Breast epithelium (tissue), 4 donors: Measurements from ENCODE around the gene PRR5L. TPM values are rescaled to one million over a fixed set of nuclear protein-coding genes. Genes with fewer than 3 reads are reported as not detected.

ENCODE experiments used
- DNase-seq, 2 donors: peaks; one replicate each; pipeline ENCODE4 v3.0.0-alpha.2; 2019; ENCODE audit warnings: low spot score in 2 of 2
- H3K27ac ChIP-seq, 2 donors: fragments of 200-600 bp; sonication (generic) in 1 of 2; one replicate each; pipeline ENCODE4 v1.5.1; 2016 to 2019; ENCODE audit warnings: mild to moderate bottlenecking in 1 of 2
- H3K27me3 ChIP-seq, 2 donors: fragments of 200-600 bp; sonication (generic) in 1 of 2; one replicate each; pipeline versions ENCODE4 v1.5.1 to v1.6.0; 2017 to 2019; ENCODE audit warnings: control low read depth in 1 of 2, mild to moderate bottlenecking in 1 of 2
- H3K36me3 ChIP-seq: fragments of 200-600 bp; one replicate; pipeline ENCODE4 v1.5.1; 2019
- H3K4me1 ChIP-seq, 2 donors: fragments of 200-600 bp; sonication (generic); one replicate each; pipeline ENCODE4 v1.5.1; 2016 to 2019; ENCODE audit warnings: control low read depth in 1 of 2
- H3K4me3 ChIP-seq, 3 donors: fragments of 200-600 bp; sonication (generic); 1 replicate in 2 of 3; 2 replicates in 1 of 3; pipeline ENCODE4 v1.5.1; 2016 to 2019; ENCODE audit warnings: mild to moderate bottlenecking in 3 of 3, moderate library complexity in 2 of 3
- H3K9me3 ChIP-seq, 2 donors: fragments of 200-600 bp; sonication (generic) in 1 of 2; one replicate each; pipeline ENCODE4 v1.5.1; 2016 to 2019; ENCODE audit warnings: control low read depth in 1 of 2
- CTCF ChIP-seq, 3 donors: fragments of 450-650 bp; IDR thresholded peaks; one replicate each; pipeline ENCODE4 v1.5.1; 2016 to 2017; ENCODE audit warnings: antibody characterized with exemption in 3 of 3, mild to moderate bottlenecking in 3 of 3, moderate library complexity in 3 of 3
- POLR2A ChIP-seq: fragments of 450-650 bp; IDR thresholded peaks from one replicate; pipeline ENCODE4 v1.6.1; 2016; ENCODE audit warnings: antibody characterized with exemption, mild to moderate bottlenecking, moderate library complexity
- POLR2AphosphoS5 ChIP-seq, 3 donors: sonication (generic); formaldehyde crosslinking; IDR thresholded peaks; one replicate each; pipeline ENCODE4 v1.6.1; 2017; ENCODE audit warnings: antibody characterized with exemption in 3 of 3
- intact Hi-C: fragments of 100-400 bp; cut with DNase I; formaldehyde crosslinking; loops from one replicate; pipeline ENCODE4 v1.15.1; 2023; ENCODE audit warnings: low total_unique reads
- total RNA-seq, 3 donors: library from RNA; depleted of rRNA; stranded (reverse); fragments of >200 nt; gene quantifications; one replicate each; pipeline ENCODE4 v1.1.0, GENCODE V29; 2016

The PRR5L gene
- total RNA-seq, 3 donors from 2014 or later = 5.6 to 16.1 (median 16.0) TPM

- Histone ChIP-seq H3K4me3 (no peak overlapping the region), H3K36me3 (no peaks in the 10 kb centered on the region), H3K27ac (no peak overlapping the region), H3K9me3 (no peaks in the 10 kb centered on the region), H3K4me1 (no peaks in the 10 kb centered on the region), H3K27me3 (no peaks in the 10 kb centered on the region)
- TF ChIP-seq CTCF (IDR thresholded peaks at IDR 0.05) (no peak), POLR2A (no peak), POLR2AphosphoS5 (IDR thresholded peaks at IDR 0.05) (no peak)
- intact Hi-C loops = no loop called here
- DNase-seq = no peak
Observed at GRCh38 chr11:36427079-36427478, 131.0 kb downstream of the PRR5L start.

- no peak overlapping the region for H3K4me3 ChIP-seq
- DNase-seq = no peak
- H3K27ac ChIP-seq = no peak overlapping the region
- H3K9me3 ChIP-seq = no peaks in the 10 kb centered on the region
- no peaks in the 10 kb centered on the region for H3K4me1 ChIP-seq
- H3K27me3 ChIP-seq = no peaks in the 10 kb centered on the region
- no peaks in the 10 kb centered on the region for H3K36me3 ChIP-seq
- intact Hi-C loops = no loop called here
- TF ChIP-seq CTCF (IDR thresholded peaks at IDR 0.05) = no peak
- TF ChIP-seq POLR2A = no peak
- TF ChIP-seq POLR2AphosphoS5 (IDR thresholded peaks at IDR 0.05) = no peak
Observed at GRCh38 chr11:36427876-36428275, 131.8 kb downstream of the PRR5L start.

GRCh38 chr11:36431429-36432092 lies 135.5 kb downstream of the PRR5L start:
- DNase-seq = no peak
- no peak overlapping the region for H3K27ac ChIP-seq

GRCh38 chr11:36432093-36432469 lies 136.0 kb downstream of the PRR5L start:
- TF ChIP-seq POLR2A (no peak), POLR2AphosphoS5 (IDR thresholded peaks at IDR 0.05) (no peak), CTCF (IDR thresholded peaks at IDR 0.05) (no peak)
- no peaks in the 10 kb centered on the region for H3K27me3 ChIP-seq
- H3K9me3 ChIP-seq = no peaks in the 10 kb centered on the region

More at GRCh38 chr11:36431429-36432092, 135.5 kb downstream of the PRR5L start:
- H3K27me3 ChIP-seq = no peaks in the 10 kb centered on the region
- TF ChIP-seq POLR2A = no peak
- no peak for TF ChIP-seq POLR2AphosphoS5 (IDR thresholded peaks at IDR 0.05)
- TF ChIP-seq CTCF (IDR thresholded peaks at IDR 0.05) = no peak
- no peak overlapping the region for H3K4me3 ChIP-seq
- no peaks in the 10 kb centered on the region for H3K9me3 ChIP-seq
- intact Hi-C loops = no loop called here
- no peaks in the 10 kb centered on the region for H3K4me1 ChIP-seq
- H3K36me3 ChIP-seq = no peaks in the 10 kb centered on the region

GRCh38 chr11:36432738-36433137 lies 136.7 kb downstream of the PRR5L start:
- H3K4me3 ChIP-seq = no peak overlapping the region
- no peak overlapping the region for H3K27ac ChIP-seq
- H3K36me3 ChIP-seq = no peaks in the 10 kb centered on the region
- no peaks in the 10 kb centered on the region for H3K4me1 ChIP-seq
- no peak for TF ChIP-seq CTCF (IDR thresholded peaks at IDR 0.05)
- no peak for TF ChIP-seq POLR2AphosphoS5 (IDR thresholded peaks at IDR 0.05)
- TF ChIP-seq POLR2A = no peak
- intact Hi-C loops = no loop called here
- no peaks in the 10 kb centered on the region for H3K9me3 ChIP-seq
- no peaks in the 10 kb centered on the region for H3K27me3 ChIP-seq
- no peak for DNase-seq

More at GRCh38 chr11:36432093-36432469, 136.0 kb downstream of the PRR5L start:
- intact Hi-C loops = no loop called here
- no peaks in the 10 kb centered on the region for H3K36me3 ChIP-seq
- H3K4me1 ChIP-seq = no peaks in the 10 kb centered on the region
- H3K4me3 ChIP-seq = no peak overlapping the region
- no peak overlapping the region for H3K27ac ChIP-seq
- no peak for DNase-seq
